Ammon's horn (tissue), 1 donor: ENCODE measurements around the gene PRKAG2.
"Not testable (repeated sequence)": the region's sequence is repeated elsewhere in the genome, so short reads cannot be mapped to it uniquely, and the experiment has no call there.

Experiments
- DNase-seq: peaks from one replicate; pipeline ENCODE4 v3.0.0-alpha.2; 2016; ENCODE audit warnings: low spot score

Gene PRKAG2

DNA sequence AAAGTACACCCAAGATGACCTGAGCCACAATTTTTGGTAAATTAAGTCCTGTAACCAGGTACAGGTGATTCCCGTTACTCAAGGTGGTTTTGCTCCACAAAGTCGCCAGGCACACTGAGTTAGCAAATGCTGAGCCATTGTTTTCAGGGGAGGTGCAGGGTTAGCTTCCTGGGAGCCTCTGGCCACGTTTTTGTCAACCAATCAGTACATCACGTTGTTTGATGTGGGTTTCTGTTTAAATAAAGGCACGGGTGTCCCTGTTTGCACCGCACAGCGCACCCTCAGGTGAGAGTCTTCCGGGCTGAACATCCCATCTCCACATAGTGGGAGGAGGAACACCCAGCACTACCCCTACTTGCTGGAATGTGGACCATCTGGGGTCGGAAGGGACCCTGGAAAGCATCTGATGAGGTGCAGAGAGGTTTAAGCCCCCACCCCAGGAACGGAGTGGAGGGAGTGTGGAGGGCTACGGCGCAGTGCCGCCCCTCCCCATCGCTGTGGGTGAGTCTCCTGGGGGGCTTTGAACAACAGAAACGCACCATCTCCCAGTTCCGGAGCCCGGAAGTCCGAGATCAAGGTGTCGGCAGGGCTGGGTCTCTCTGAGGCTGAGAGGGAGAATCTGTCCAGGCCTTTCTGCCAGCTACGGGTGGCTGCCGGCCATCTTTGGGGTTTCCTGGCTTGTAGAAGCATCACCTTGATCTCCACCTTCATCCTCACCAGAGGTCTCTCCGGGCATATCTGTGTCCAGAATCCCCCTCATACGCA, 42.5 kb downstream of the PRKAG2 start:
- DNase-seq: no peak

DNA sequence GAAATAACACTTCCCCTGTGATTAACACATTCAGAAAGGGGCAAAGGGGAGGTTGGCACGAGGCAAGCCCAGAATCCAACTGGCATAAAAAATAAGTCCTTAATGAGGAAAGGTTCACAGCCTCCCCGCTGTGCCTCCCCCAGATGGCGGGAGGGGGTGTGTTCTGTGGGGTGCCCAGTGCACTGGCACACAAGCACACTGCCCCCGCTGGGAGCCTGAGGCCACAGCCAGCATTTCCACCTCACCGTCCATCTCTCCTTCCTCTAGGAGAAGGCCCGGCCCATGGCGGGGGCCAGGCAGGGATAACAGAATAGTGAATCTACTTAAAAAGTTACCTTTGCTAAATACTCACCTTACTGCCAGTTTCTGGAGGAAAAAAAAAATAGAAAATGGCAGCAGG, 43.2 kb downstream of the PRKAG2 start:
- DNase-seq: no peak

DNA sequence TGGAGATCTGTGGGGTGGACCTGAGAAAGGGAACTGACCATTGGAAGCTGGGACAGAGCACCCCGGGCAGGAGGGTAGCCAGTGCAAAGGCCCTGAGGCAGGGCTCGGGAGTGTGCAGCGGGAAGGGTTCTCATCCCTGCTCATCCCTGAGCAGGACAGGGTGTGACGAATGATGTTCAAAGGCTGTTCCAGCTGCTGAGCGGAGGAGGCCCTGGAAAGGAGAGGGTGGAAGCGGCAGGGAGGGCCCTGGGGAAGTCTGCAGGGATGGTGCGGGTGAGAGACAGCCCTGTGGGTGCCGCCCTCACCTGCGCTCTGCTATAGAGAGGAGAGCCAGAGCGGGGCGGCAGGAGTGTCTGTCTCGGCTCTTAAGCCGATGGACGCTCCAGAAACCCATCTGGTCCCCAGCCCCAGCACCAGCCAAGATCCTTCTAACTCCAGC, 43.7 kb downstream of the PRKAG2 start:
- no peak for DNase-seq

DNA sequence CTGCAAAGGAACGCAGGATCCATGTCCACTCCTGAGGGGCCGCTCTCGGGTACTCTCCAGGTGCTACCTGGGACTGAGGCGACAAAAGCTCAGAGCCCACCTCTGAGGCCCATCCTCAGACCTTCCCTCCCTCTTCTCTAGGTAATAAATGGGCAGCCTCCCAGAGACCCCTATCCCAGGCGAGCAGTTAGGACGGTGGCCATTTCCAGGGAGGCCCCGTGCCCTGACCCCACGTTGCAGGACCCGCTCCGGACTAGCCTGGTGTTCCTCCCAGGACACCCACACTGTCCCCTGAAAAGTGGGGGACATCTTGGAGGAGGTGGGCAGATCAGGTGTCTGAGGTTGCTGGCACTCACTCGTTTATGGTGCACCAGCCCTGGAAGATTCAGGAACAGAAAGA, 44.3 kb downstream of the PRKAG2 start:
- DNase-seq: no peak

DNA sequence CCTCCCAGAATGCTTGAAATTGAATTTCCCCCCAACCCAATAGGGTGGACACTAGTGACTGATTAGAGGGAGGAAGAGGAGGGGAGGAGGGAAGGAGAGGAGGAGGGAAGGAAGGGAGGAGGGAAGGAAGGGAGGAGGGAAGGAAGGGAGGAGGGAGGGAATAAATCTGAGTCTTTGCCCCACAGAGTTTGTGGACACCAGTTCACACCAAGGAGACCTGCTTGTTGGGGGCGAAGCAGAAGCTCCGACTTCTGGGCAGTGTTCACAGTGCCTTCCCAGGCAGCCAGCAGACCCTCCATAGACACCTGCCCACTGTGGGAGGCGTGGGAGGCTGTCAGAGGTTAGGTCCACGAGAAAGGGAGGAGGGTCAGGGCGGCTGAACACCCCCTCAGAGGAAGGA, 44.8 kb downstream of the PRKAG2 start:
- no peak for DNase-seq

DNA sequence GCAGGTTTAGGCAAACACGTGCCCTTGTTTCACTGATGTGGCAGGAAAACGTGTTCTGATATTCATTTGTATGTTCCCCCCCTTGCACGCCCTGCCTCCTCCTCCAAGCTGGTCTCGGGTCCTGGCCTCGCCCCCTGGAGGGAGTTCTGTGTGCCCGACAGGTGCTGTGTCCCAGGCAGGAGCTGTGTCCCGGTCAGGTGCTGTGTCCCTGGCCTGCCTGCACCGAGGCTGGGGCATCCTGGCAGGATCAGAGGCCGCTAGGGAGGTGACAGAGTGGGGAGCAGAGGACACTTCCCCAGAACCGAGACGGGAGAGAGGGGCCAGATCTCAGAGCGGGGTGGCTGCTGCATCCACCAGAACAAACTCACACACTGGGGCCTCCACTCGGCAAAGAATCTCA, 45.3 kb downstream of the PRKAG2 start:
- no peak for DNase-seq

DNA sequence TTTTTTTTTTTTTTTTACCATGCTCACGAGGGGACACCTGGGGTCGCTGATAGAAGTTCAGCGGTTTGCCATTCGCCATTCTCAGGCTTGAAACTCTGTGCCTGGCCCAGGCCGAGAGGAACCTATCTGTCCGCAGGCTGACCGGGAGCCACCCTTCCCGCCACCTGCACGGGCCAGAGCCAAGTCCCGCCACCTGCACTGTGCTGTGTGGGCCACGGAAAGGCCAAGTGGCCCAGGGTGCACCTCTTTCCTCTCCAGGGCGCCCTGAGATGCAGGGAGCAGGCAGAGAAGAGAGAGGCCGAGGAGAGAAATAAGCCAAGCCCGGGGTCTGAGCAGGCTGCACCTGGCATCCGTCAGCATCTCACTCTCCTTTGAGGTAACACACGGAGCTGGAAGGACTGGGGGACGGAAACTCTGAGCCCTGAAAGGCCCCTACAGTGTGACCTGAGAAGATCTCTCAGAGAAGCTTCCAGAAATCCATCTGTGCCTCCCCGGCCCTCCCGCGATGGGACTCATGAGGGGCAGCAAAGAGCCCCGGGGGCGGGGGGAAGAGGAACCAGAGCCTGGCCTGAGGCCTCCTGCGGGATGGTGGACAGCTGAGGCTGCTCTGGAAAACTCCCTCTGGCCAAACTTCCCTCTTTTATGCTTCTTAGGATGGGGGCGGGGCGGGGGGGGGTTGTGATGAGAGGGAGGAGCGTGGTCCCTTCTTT, 46.6 kb downstream of the PRKAG2 start:
- no peak for DNase-seq

DNA sequence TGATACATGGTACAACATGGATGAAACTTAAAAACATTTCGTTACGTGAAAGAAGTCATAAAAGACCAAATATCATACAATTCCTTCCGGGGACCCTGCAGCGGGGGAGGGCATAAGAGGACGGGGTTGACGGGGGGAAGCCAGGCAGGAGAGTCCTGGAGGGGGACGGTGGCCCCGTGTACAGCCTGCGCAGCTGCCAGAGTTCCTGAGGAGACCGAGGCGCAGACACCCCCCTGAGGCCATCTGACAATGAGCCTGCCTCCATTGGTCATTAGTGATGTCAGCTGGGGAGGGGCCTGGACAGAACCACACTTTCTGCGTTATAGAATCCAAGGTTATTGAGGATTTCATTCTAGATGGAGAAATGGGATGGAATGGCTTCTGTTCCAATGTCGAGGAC, 47.2 kb downstream of the PRKAG2 start:
- no peak for DNase-seq

DNA sequence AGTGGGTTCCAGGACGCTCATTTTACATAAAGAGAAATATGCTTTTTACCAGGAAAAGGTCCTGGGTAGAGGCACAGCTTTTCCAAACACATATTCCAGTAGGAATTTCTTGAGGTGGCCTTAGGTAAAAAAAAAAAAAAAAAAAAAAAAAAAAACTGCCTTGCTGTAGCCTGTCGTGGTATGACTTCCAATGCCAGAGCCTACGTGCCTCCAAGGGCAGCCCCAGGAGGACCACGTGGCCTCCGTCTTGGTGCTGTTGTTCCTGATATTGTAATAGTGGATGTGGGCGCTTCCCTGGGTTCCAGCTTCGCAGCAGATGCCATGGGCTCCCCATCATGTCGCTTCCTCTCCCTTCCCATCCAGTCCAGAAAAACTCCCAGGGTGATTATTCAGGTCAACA, 49.3 kb downstream of the PRKAG2 start:
- DNase-seq: no peak

DNA sequence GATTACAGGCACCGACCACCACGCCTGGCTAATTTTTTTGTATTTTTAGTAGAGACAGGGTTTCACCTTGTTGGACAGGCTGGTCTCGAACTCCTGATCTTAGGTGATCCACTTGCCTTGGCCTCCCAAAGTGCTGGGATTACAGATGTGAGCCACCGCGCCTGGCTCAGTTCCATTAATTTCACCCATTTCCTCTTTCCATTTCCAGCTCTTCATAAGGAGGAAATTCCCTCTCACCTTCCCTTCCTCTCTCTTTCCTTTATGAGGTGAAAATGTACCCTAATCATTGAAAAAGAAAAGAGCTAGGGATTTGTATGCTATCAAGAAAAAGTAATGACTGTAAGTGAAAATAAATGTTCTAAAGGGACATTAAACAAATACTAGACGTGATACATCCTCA, 50.6 kb downstream of the PRKAG2 start:
- not testable (repeated sequence) for DNase-seq

DNA sequence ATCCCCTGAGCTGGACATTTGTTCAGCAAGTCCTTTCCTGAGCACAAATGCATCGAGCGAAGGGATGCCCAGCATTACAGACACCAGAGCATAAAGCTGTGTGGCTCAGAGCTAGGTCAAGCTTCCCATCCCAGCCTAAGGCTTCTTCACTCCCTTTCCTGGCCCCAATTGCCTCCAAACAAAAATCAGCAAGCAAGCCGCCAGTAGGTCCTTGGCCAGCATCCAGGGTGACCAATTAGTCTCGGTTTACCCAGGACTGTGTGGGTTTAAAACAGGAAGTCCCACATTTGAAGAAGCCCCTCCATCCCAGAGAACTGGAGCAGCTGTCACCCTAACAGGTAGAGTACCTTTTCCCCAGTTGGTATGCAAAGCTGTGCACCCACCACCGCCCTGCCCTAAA, 51.2 kb downstream of the PRKAG2 start:
- no peak for DNase-seq

DNA sequence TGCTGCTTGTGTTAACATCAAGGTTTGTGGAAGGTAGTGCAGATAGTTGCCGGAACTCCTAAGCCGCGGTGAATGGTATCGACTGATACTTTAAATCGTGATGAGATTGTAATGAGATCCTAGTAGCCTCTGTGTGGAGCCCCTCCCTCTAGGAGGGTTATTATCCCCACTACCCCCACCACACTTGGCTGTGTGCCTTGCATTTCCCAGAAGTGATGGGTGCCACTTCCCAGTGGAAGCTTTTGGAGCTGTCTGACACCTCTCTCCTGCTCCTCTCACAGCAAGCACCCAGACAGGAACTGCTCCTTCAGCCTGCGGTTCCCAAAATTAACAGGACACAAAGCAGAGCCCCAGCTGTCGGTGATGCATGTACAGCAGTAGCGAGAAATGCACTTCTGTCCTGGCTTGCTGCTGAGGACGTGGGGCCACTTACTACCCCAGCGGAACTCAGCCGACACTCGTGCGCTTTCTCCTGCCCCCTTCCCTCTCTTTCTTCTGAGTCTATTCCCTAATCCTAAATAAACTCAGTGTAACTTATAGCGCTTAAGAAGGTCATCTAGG, 52.5 kb downstream of the PRKAG2 start:
- DNase-seq: no peak

DNA sequence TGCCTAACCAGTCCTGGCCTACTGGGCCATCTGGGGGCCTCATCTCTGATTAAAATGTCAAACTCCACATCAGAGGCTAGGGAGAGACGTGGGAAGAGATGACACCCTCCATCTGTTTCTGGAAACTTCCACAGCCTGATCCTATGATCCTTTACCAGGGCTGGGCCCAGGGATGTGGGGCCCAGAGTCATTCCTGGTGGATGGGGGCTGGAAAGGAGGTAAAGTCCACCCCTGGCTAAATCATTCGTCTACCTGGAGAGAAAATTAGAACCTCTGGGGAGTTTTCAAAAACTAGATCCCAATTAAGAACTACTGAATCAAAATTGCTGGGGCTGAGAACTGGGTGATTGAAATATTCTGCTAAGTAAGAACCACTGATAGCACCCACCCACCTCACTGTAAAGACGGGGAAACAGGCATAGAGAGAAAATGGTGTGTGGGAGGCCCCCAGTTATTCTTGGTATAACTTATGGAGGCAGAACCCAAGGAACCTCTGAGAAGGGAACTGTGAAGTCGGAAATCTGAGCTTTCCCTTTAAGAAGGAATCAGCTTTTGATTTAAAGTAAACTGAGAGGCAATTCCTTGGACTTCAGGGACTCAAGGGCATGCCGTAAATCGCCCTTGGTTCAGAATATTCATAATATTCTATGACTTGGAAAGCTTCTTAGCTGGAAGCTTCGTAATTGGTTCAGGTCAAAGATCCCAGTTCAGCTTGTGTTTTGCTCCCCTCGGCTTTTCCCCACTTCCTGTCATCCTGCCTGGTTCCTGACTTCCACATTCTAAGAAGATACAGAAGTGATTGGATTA, 53.1 kb downstream of the PRKAG2 start:
- DNase-seq: no peak

DNA sequence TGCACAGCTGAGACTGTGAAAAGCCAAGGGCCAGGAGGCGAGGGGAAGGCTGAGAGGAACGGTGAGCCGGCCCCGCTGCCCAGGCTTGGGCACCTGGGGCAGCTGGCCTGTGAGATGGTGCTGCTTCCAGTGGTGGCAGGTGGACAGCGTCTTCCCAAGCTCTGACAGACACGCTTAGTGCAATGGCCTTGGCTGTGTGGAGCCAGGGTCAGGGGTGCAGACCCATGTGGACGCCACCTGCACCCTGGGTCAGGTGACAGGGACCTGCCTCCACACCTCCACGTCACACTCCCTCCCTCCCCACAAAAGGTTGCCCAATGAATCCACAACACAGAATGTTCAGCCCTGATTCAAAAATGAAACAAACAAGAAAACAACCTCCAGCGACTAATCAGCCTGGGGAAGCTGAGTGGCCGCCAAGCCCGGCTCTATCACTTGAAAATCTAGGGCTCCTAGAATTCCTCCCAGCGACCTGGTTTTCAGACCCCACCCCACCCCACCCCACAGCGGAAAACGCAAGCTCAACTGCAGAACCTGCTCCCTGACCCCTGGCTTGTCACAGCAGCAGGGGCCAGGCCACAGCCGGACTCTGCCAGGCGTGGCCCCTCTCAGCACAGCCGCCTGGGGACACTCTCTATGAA, 54.3 kb downstream of the PRKAG2 start:
- no peak for DNase-seq

DNA sequence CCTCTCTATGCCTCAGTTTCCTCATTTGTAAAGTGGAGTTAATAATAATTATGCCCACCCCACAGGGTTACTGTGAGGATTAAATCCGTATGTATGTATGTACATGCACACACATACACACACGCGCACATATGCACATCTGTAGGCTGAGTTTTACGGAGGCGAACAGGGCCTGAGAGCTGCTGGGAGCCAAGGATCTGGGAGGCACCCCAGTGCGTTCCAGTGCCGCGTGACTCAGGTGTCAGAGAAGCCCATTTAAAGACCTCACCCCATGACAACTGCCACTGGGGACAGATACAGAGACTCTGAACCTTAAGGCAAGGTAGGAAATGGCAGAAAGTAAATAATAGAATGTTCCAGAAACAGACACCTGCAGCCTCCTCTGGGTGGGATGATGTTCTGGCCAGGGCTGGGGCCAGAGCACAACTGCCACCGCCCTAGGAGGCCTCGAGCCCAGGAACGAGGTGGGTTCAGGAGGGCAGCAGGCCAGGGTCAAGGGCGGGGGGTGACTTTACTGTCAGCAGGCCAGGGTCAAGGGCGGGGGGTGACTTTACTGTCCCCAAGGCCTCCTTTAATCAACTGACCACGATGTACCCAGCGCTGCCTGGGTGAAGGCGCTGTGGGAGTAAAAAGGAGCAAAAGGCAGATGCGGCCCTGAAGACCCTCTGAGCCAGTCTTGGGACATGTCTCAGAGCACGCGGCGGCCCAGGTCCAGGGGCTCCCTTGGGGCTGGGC, 54.9 kb downstream of the PRKAG2 start:
- DNase-seq: no peak

DNA sequence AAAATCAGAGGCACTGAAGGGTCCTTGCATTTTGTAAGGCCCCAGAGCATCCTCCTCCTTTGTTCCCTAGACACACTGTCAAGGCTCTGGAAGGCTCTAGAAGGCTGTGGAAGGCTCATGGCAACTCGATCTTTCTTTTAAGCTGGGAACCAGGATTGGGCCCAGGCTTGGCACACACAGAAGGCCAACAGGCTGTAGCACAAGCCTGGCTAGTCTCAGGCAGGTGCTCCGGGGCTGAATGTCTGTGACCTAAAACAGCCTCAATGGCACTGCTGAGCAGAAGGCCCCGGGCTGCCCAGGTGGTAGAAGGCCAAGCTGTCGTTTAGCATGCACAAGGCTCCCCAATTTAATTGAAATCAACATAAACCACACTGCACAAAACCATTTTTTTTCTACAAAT, 55.7 kb downstream of the PRKAG2 start:
- DNase-seq: no peak

DNA sequence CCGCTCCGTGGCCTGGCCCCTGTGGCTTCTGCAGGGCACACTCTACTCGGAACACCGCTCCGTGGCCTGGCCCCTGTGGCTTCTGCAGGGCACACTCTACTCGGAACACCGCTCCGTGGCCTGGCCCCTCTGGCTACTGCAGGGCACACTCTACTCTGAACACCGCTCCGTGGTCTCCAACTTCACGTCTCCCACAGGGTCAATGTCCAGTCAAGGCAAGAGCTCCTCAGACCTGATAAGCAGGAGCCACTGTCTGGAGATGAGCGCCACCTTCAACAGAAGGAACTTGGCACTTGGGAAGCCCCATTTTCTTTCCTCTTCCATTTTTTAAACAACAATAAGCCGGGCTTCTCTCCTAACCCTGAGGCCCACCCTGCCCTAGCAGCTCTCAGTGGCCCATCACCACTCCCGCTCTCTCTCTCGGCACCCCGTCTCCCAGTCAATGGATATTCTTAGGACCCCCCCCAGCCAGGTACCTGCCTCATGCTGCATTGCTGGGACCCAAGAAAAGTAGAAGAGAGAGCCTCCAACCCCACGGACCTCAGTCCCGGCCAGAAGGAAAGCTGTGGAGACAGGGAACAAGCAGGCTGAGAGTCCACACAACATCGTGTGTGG, 56.3 kb downstream of the PRKAG2 start:
- DNase-seq: no peak

DNA sequence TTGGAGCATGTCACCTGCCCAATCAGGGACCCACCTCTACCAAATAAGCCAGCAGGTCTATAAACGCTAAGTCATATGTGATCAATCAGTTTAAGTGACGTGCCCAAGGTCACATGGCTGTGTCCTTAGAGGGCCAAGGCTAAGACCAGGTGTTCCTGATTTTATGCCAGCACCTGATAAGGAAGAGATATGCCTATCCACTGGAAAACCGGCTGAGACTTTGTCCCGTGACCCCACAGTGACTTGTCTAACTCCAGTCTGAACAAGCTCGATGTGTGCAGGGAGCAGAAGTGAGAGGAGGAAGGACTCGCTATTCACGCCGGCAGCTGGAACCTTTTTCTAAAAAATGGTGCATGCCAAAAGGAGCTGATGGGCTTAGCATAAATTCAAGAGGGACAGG, 57.0 kb downstream of the PRKAG2 start:
- no peak for DNase-seq

DNA sequence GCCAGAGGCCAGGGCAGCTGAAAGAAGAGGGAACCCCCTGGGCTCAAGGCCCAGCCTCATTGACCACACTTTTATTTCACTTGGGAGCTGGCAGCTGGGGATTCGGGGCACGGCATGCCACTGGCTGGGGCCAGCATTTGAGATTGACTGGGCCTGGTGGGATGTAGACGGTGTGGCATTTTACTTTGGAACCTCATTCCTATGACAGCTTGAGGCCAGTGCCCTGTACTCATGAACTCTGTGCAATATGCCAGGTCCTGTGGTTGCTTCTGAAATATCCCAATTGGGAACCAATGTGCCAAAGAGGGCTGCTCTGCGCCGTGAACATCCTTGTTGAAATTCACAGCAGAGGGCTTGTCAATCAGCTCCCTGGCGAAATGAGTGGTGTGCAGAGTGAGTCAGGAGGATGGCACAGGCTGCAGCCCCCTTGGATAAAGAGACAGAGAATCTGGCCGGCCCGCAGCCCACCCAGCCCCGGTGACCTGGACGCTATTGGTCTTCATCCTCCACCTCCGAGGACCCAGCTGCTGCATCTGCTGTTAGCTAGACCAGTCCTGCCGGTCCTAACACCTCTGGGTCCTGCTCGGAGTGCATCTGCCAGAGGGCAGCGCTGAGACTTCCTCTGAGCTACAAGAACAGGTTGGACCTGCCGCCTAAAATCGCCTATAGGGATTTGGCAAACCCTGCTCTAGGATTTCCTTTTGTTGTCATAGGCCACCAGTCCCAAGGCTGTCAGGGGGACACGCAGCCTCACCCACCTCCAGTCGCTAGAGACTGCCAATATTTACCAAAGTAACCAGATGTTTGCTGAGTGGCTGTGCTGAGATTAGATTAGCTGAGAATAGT, 58.0 kb downstream of the PRKAG2 start:
- DNase-seq: no peak
